Activated gamma-delta T cell treated with Interleukin-2 at 50 U/mL for 16 hours (primary cell): Measurements from ENCODE around the gene PARD3B.
"Not testable (repeated sequence)": the region's sequence is repeated elsewhere in the genome, so short reads cannot be mapped to it uniquely, and the experiment has no call there.

Experiments used
- DNase-seq: peaks from one replicate; pipeline ENCODE4 v3.0.0-alpha.2; 2020

The PARD3B gene

DNA sequence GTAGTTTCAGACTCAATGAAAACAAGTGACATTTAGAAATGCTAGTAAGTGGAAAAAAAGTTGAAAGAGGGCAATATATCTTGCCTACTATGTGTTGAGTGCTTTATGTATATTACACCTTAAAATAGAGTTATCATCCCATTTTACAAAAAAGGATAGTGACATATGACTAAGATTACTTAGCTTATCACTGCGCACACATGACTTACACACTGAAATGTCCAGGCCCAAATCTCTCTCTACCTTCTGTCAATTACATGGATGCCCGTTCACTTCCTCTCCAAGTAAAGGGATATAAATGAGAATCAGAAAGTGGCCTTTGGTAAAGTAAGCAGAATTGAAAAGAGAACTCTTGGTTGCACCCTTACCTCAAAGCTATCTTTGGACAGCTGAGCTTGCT, 3.6 kb upstream of the PARD3B start:
- no peak for DNase-seq

GRCh38 chr2:204542982-204543608, 2.2 kb upstream of the PARD3B start:
- DNase-seq, result no peak

DNA sequence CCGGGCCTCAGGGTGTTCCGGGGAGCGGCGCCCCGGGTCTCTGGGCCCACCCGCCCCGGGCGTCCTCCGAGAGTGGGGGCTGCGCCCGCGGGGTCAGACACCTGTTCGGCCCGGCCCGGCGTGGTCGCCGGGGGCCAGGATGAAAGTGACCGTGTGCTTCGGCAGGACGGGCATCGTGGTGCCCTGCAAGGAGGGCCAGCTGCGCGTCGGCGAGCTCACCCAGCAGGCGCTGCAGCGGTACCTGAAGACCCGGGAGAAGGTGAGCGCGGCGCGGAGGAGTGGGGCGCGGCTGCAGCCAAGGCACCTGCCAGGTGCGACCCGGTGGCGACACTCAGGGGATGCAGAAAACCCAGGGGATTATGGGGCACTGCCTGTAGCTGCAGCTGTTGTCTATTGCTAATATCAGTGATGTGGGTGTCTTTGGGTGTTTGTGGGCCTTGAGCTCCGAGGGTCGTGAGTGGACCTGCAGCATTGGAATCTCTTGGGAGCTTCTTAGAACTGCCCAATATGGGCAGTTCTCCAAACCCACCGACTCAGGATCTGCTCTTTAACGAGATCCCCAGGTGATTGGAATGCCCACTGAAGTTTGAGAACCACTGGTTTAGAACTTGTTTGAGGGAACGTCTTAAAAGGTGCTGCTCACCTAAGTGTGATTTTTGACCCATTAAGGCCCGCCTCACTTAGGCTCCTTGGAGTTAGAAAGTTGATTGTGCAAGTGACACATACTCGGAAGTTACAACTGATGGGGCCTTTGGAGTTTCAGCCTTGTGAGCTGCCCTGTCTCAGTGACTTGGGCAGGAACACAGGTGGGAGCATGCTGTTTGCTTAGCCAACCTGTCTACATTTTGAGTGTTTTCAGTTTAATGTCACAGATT, 823 bp downstream of the PARD3B start:
- DNase-seq, result no peak

DNA sequence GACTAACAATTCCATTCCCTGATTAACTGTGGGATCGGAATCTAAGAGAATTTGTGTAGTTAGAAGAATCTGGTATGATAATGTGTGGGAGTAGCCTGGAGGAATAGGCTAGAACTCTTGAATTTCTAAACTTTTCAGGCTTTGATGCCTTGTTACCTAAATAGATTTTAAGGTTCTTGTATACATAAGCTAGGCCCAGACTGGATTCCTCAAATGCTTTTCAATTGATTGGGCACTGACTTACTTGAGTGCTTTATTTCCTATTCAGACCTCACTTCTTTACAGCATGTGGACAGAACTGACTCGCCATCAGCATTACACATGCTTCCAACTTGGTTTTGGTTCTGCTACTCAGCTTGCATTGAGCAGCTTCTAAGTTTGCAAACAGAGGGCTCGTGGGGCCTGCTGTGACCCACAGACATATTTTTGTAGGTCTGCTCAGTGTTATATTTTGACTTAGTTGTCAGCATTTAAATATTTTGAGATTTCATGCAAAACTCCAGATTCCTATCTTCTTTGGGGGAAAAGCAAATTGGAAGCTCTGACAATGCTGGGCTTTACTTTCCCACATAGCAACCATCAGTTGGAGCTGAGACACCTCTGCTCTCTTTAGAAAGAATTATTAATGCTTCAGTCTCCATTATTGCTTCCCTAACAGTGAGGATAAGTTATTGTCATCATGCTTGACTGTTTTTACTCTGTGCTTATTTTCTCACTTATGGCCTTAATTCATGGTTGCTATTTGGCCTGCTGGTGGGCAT, 5.7 kb downstream of the PARD3B start:
- no peak for DNase-seq

- DNase-seq, result no peak
Observed at GRCh38 chr2:204551512-204551863, 6.2 kb downstream of the PARD3B start.

GRCh38 chr2:204557604-204558003, 12.3 kb downstream of the PARD3B start:
- DNase-seq, result no peak

GRCh38 chr2:204559358-204559757, 14.1 kb downstream of the PARD3B start:
- DNase-seq, result not testable (repeated sequence)

DNA sequence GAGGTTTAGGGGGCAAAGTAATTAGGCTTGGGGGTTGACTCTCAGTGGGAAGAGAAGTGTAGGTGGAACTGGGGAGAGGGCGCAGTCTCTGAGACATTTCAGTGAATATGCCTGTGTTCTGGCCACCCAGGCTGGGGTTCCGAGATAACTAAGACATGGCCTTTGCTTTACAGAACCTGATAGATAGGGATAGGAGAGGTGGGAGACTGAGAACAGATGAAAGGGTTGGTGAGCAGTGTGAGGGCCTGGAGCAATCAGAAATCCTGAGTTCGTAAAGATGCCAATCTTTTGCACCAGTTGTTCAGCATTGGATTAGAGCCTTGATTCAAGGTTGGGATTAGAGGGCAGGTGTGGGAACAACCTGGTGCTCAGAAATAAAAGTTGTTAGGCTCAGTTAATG, 15.6 kb downstream of the PARD3B start:
- no peak for DNase-seq

GRCh38 chr2:204561771-204562170, 16.5 kb downstream of the PARD3B start:
- no peak for DNase-seq

- no peak for DNase-seq
Observed at GRCh38 chr2:204566439-204566838, 21.2 kb downstream of the PARD3B start.

DNA sequence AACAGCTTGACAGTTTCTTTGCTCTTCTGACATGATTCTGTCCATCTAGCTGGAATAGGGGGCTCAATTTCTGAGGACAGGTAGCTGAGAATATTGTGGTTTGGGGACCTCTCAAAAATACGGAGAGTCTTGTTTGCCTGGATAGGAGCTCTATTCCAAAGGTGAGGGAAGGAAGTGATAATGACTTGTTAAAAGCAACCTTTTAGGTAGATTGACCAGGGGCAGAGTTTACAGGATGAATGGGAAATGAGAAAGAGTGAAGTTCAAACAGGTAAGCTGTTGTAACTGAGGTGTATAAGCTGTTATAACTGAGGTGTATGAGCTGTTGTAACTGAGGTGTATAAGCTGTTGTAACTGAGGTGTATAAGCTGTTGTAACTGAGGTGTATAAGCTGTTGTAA, 25.1 kb downstream of the PARD3B start:
- no peak for DNase-seq

- DNase-seq, result no peak
Observed at GRCh38 chr2:204571041-204571440, 25.8 kb downstream of the PARD3B start.

DNA sequence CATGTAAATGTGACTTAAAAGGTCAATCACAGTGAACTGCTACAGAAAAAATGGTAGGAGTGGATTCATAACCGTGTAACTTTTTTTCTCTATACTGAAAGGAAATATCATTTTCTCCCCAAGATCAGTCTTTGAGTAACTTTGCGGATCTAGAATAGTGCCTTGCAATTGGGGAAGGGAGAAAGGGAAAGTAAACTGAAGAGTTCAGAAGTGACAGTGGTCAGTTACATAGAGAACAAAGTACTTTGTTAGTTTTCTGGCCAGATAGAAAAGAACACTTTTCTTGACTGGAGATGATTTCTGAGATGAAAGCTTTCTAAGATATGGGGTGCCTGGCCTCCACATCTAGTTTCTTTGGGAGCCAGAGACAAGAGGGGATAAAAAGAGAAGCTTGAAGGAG, 26.6 kb downstream of the PARD3B start:
- DNase-seq, result no peak

- no peak for DNase-seq
Observed at GRCh38 chr2:204573221-204573620, 27.9 kb downstream of the PARD3B start.

GRCh38 chr2:204574486-204574885, 29.2 kb downstream of the PARD3B start:
- no peak for DNase-seq

GRCh38 chr2:204575463-204575862, 30.2 kb downstream of the PARD3B start:
- DNase-seq, result no peak

- no peak for DNase-seq
Observed at GRCh38 chr2:204576362-204576979, 31.2 kb downstream of the PARD3B start.

- no peak for DNase-seq
Observed at GRCh38 chr2:204578928-204579598, 33.8 kb downstream of the PARD3B start.

DNA sequence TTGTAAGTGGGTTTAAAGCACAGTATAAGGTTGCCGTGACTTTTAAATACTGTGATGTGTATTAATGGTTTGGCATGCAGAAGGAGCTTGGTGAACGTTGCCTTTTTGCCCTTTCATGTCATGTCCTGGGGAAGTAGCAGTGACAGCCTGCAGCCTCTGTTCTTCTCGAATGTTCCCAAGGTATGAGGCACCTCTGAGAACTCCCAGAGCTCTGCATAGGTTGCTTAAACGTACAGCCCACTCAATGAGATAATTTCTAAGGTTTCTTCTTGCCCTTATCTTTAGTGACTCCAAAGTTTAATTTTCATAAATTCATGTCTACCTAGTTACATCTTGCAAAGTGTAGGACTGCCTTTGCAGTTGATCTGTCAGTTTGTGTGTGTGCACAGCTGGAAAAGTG, 36.7 kb downstream of the PARD3B start:
- no peak for DNase-seq

GRCh38 chr2:204583773-204584172, 38.5 kb downstream of the PARD3B start:
- DNase-seq, result no peak

- no peak for DNase-seq
Observed at GRCh38 chr2:204585930-204586329, 40.7 kb downstream of the PARD3B start.

GRCh38 chr2:204586444-204587180, 41.3 kb downstream of the PARD3B start:
- DNase-seq, result no peak
